OCI-LY1 (cell line): ENCODE data around the gene DEDD.

Experiments
- CTCF ChIP-seq: fragments of 200-600 bp; sonication (generic), shearing (Covaris generic); IDR thresholded peaks from 2 replicates; pipeline ENCODE4 v1.5.1; 2017; ENCODE audit warnings: mild to moderate bottlenecking, antibody characterized with exemption, low read length, moderate library complexity, mixed read lengths
- EZH2 ChIP-seq: fragments of 200-600 bp; sonication (generic), shearing (Covaris generic); IDR thresholded peaks from 2 replicates; pipeline ENCODE4 v1.8.0; 2017; ENCODE audit warnings: borderline replicate concordance, mixed run types, mild to moderate bottlenecking, antibody characterized with exemption, low read length, moderate library complexity, mixed read lengths

- TF ChIP-seq CTCF (no peak), EZH2 (no peak)
These were observed 59.6 kb downstream of the DEDD start for GRCh38 chr1:161072751-161073449.
